Measurements from ENCODE around the gene SPTBN2. TPM values are rescaled to one million over a fixed set of nuclear protein-coding genes. Genes with fewer than 3 reads are reported as not detected.

Gene SPTBN2
- total RNA-seq, 1 experiment from 2014 or later: 40.7 TPM

DNA sequence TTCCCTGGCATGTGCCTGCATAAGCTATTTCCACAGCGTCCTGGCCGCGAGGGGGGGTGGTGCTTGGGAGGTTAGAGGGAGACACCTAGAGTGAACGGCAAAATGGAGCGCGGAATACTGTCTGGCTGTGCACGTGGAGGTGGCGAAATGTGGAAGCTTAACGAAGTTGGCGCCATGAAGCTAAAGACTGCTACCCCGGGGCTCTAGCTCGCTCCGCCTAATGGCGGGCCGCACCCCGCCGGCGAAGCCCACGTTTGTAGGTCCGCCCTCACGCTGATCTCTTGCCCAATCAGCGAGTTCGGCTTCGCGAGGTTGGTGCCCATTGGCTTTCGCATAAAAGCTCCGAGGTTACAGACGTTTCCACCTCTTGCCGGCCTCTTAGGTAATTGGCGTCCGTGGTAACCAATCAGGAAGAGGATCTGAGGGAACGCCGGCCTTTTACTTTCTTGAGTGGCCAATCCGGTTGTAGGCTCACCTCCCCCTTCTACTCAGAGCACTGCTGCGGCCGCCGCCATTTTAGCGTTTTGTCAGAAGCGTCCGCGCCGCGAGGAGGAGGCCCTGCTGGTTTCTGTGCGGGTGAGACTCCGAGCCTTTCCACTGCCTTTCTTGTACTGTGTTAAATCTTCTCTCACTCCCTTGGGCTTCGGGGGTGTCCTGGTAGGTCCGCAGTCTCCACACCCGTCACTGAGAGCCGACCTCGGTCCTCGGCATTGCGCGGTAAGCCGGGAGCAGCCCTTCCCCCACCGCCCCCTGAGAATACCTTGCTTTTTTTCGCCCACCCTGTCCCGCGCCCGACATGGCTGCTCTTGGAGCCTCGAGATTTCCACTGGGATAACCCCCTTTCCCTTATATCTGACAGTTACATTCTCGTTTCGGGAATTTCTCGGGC, 90.6 kb downstream of the SPTBN2 start, which contains the start of gene RBM4 (continued):
- TF ChIP-seq, protein P1, sequence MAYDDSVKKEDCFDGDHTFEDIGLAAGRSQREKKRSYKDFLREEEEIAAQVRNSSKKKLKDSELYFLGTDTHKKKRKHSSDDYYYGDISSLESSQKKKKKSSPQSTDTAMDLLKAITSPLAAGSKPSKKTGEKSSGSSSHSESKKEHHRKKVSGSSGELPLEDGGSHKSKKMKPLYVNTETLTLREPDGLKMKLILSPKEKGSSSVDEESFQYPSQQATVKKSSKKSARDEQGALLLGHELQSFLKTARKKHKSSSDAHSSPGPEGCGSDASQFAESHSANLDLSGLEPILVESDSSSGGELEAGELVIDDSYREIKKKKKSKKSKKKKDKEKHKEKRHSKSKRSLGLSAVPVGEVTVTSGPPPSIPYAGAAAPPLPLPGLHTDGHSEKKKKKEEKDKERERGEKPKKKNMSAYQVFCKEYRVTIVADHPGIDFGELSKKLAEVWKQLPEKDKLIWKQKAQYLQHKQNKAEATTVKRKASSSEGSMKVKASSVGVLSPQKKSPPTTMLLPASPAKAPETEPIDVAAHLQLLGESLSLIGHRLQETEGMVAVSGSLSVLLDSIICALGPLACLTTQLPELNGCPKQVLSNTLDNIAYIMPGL (CRISPR knock-in tag; IDR thresholded peaks at IDR 0.05): no peak
- TF ChIP-seq NR3C1 (CRISPR knock-in tag; conservative IDR thresholded peaks at IDR 0.05; ENCODE audit: low read depth) (no peak), TCF7 (CRISPR knock-in tag; IDR thresholded peaks at IDR 0.05; ENCODE audit: low read depth) (no peak)
- TF ChIP-seq, protein P2, sequence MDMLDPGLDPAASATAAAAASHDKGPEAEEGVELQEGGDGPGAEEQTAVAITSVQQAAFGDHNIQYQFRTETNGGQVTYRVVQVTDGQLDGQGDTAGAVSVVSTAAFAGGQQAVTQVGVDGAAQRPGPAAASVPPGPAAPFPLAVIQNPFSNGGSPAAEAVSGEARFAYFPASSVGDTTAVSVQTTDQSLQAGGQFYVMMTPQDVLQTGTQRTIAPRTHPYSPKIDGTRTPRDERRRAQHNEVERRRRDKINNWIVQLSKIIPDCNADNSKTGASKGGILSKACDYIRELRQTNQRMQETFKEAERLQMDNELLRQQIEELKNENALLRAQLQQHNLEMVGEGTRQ (CRISPR knock-in tag; IDR thresholded peaks at IDR 0.05): no peak
- TF ChIP-seq, protein P3, sequence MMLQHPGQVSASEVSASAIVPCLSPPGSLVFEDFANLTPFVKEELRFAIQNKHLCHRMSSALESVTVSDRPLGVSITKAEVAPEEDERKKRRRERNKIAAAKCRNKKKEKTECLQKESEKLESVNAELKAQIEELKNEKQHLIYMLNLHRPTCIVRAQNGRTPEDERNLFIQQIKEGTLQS (CRISPR knock-in tag; conservative IDR thresholded peaks at IDR 0.05): no peak

DNA sequence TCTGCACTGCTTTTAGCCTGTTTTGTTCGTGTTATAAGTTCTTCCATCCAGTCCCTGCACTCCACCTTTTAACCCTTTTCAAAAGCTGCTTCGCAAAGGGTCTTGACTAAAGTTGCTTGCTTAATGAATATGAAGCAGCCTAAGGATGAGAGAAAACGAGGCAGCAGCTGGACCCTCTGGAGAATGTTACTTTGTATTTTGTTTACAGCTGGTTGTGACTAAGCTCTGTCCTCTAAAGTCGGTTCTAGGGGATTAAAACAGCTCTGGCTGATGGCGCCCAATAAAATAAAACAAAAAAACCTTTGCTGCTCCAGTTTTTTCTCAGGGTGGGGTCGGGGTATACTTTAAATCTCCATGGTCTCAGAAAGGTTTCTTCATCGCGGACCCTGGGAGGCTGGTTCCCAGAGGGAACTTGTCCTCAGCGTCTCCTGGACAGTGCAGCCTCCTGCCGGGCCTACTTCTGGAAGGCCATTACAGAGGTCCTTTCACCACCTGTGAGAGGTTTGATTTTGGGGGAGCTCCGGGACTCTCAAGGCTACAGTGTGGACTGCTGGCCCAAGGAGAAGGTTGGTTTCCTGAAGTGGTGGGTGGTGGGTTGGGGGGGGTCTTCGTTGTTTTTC, 91.3 kb downstream of the SPTBN2 start:
- no peaks in the 10 kb centered on the region for H3K9me3 Mint-ChIP-seq
- H3K36me3 Mint-ChIP-seq: peaks cover 52% of the 10 kb centered on the region
- no peak for DNase-seq (ENCODE audit: low spot score)
- no peaks in the 10 kb centered on the region for H3K27me3 Mint-ChIP-seq (ENCODE audit: low read depth)
- TF ChIP-seq ZSCAN18 (CRISPR knock-in tag; IDR thresholded peaks at IDR 0.05): no peak
- no peak for TF ChIP-seq SP1 (CRISPR knock-in tag; conservative IDR thresholded peaks at IDR 0.05)
- TF ChIP-seq AR (CRISPR knock-in tag; IDR thresholded peaks at IDR 0.05): no peak
- no peak for TF ChIP-seq EMX1 (CRISPR knock-in tag; IDR thresholded peaks at IDR 0.05)
- TF ChIP-seq, protein P4, sequence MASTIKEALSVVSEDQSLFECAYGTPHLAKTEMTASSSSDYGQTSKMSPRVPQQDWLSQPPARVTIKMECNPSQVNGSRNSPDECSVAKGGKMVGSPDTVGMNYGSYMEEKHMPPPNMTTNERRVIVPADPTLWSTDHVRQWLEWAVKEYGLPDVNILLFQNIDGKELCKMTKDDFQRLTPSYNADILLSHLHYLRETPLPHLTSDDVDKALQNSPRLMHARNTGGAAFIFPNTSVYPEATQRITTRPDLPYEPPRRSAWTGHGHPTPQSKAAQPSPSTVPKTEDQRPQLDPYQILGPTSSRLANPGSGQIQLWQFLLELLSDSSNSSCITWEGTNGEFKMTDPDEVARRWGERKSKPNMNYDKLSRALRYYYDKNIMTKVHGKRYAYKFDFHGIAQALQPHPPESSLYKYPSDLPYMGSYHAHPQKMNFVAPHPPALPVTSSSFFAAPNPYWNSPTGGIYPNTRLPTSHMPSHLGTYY (CRISPR knock-in tag; IDR thresholded peaks at IDR 0.05): no peak
- TF ChIP-seq, protein P5, sequence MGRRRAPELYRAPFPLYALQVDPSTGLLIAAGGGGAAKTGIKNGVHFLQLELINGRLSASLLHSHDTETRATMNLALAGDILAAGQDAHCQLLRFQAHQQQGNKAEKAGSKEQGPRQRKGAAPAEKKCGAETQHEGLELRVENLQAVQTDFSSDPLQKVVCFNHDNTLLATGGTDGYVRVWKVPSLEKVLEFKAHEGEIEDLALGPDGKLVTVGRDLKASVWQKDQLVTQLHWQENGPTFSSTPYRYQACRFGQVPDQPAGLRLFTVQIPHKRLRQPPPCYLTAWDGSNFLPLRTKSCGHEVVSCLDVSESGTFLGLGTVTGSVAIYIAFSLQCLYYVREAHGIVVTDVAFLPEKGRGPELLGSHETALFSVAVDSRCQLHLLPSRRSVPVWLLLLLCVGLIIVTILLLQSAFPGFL (CRISPR knock-in tag; IDR thresholded peaks at IDR 0.05; ENCODE audit: borderline replicate concordance): no peak
- ChIA-PET POLR2A (interaction anchor here (0.5 to 3.0 kb wide), 28 partner anchors 8 to 310 kb away, joined by 3 to 38 read pairs (median 5); partner anchors contain the start of genes ACTN3, CCDC87, CCS and DPP3), CTCF (interaction anchor here (0.6 to 2.1 kb wide), 19 partner anchors 13 to 339 kb away, joined by 3 to 23 read pairs (median 3); partner anchors contain the start of genes CCDC87, CCS, DPP3 and RBM14)
- peak; percentile 8 for ATAC-seq
- peak overlapping the region; percentile 98 for H3K27ac Mint-ChIP-seq
- H3K4me1 Mint-ChIP-seq: peaks cover 52% of the 10 kb centered on the region
- peak overlapping the region; percentile 99 for H3K4me3 Mint-ChIP-seq

All from WTC11 (cell line).